GM18517 (cell line): ENCODE measurements around the gene SULF2.

Experiments used
- ATAC-seq: cut with Tn5 transposase; IDR thresholded peaks from one replicate; pipeline ENCODE4 v1.9.1; 2021; ENCODE audit warnings: mild to moderate bottlenecking, moderate library complexity; ENCODE audit not compliant: unreplicated experiment

Gene SULF2

DNA sequence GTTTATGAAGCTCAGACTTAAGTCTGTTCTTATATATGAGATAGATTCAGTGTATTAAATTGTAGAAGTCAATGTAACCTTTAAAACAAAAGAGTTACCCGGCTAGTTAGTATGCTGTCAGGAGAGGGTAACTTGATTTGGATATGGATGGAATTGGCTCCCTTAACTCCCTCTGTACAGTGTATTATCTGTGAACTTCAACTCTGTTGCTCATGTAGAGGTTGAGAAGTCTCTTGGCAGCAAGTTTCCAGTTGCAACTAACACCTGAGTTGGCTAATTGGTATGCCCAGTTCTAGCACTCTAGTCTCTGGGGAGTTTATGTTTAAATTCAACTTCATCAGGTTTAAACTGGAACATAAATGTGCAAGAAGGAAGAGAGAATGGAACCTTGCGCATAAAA lies 172.6 kb downstream of the SULF2 start:
- no peak for ATAC-seq

DNA sequence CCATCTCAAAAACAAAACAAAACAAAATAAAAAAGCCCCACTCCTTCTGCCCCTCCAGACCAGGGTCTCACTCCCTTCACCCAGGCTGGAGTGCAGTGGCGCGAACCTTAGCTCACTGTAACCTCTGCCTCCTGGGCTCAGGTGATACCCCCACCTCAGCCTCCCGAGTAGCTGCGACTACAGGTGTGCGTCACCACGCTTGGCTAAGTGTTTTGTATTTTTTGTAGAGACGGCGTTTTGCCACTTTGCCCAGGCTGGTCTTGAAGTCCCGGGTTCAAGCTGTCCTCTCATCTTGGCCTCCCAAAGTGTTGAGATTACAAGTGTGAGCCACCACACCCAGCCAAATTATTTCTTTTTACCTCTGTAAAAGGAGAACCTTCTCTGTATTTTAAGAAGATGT lies 173.5 kb downstream of the SULF2 start:
- no peak for ATAC-seq

DNA sequence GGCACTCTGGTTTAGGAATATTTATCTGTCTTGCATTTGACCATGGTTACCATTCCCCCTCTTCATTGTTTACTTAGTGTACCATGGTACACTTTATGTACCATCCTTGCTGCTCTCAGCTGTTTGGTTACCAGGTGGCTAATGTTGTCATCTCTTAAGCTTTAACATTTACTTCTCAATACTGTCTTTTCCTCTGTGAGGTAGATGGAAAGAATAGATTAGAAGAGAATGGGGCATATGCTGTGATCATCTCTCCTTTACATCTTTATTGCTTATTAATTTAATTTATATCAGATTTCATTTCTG lies 174.4 kb downstream of the SULF2 start:
- no peak for ATAC-seq

DNA sequence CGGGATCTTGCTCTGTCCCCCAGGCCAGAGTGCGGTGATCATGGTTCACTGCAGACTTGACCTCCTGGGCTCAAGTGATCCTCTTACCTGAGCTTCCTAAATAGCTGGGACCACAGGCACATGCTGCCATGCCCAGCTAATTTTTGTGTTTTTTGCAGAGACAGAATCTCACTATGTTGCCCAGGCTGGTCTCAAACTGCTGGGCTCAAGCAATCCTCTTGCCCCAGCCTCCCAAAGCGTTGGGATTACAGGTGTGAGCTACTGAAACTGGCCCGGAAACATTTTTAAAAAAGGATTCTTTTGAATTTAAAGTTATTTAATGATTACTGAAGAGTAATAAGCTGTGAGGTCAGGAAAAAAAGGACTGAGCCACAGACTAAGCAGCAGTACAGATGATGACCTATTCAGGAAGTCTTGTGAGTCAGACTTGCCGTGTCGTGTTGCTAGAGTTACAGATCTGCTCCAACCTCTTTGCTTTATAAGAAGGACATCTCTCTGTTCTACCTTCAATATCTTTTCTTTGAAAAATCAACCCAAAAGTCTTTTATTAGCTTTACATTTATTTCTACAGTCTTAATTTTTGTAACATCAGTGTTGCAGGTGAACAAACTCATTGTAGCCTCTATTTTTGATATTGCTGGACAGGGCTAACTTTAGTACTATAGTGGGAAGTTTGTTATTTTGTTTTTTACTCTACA lies 174.9 kb downstream of the SULF2 start:
- no peak for ATAC-seq

DNA sequence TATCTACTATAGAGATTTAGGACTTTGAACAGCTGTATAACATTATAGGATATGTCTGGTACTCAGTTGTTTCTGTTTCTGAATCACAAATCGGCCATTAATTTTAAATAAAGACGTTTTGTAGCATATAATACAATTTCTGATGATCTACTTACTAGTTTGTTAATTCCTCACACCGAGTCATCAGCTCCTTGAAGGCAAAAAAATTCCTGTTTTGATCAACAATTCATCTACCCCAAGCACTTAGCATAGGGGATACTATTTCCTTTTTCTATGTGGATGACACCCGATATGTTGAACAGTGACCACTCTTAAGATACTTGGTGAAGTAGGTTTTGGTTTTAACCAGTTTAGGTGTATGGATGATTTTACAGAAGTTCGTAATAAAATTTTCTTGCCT lies 176.3 kb downstream of the SULF2 start:
- no peak for ATAC-seq
